Glomerular visceral epithelial cell (primary cell): ENCODE measurements around the gene NSUN7.
"Not testable (repeated sequence)": the region's sequence is repeated elsewhere in the genome, so short reads cannot be mapped to it uniquely, and the experiment has no call there.

Source experiments
- DNase-seq: peaks from one replicate; pipeline ENCODE4 v3.0.0-alpha.2; 2016; ENCODE audit errors: extremely low spot score

NSUN7 gene

GRCh38 chr4:40817157-40817556 is 67.4 kb downstream of the NSUN7 start:
- not testable (repeated sequence) for DNase-seq

DNA sequence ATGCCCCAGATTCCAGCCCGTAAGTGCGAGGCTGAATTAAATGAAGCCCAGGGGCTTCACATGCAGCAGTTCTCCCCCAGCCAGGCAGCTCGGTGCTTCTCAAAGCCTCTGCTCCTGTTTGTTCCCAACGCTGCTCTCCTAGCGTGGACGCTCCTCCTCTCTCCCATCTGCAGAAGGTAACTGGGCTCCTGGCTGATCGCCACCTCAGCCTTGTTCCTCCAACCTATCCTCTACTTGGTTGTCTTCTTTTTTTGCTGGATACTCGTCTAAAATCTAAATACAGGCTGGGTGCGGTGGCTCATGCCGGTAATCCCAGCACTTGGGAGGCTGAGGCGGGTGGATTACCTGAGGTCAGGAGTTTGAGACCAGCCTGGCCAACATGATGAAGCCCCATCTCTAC is 70.3 kb downstream of the NSUN7 start:
- DNase-seq, result no peak

- DNase-seq, result no peak
These were observed 72.8 kb downstream of the NSUN7 start for GRCh38 chr4:40822420-40823166.

DNA sequence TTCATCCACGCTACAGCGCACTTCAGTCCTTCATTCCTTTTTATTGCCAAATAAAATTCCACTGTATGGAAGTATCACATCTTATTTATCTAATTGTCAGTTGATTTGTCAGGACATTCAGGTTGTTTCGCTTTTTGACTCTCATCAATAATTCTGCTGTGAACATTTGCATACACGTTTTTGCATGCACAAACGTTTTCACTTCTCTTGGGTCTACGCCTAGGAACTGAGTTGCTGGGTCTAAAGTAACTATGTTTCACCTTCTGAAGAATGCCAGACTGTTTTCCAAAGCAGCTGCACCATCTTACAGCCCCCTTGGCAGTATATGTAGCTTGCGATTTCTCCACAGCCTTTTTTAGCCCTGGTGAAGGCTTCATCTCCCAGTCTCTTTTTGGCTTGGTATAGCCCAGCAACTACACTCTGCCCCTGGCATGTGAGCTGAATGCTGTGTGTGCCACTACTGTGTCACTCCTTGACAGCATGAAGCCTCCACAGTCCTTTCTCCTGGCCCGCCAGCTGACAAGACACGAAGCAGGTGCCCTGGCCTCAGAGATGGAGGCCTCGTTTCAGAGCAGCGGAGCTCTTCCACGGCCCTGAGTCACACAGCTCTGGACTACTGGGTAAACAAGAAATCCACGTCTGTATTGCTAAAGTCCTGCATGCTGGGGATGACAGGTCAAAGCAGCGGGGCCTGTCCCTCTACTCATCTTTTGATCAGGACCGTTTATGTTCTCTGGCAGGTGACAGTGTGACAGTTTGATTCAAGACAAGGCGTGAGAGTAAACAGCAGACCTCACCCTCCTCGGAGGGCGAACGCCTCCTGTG is 75.5 kb downstream of the NSUN7 start:
- DNase-seq, result no peak

- no peak for DNase-seq
These were observed 77.1 kb downstream of the NSUN7 start for GRCh38 chr4:40826821-40827220.

- no peak for DNase-seq
These were observed 78.0 kb downstream of the NSUN7 start for GRCh38 chr4:40827758-40828157.

DNA sequence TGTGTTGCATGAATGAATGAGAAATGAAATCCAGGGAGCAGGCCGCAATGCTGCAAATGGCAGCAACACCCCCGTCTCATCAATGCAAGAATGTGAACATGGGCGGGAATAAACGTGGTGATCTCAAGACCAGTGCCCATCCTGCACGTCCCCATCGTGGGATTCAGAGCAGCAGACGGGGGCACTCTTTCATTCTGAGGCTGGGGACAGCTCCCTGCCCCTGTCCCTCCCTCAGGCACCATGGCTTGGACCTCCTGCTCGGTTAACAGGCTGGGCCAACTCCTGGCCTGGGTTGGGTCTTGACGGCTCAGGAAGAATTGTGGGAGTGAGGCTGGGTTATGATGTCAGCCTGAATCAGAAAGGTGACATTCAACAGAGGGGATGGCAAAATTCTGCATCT is 78.9 kb downstream of the NSUN7 start:
- DNase-seq, result no peak

- no peak for DNase-seq
These were observed 79.8 kb downstream of the NSUN7 start for GRCh38 chr4:40829586-40829985.

- no peak for DNase-seq
These were observed 81.6 kb downstream of the NSUN7 start for GRCh38 chr4:40831146-40831907.

GRCh38 chr4:40832175-40832574 is 82.4 kb downstream of the NSUN7 start:
- no peak for DNase-seq

DNA sequence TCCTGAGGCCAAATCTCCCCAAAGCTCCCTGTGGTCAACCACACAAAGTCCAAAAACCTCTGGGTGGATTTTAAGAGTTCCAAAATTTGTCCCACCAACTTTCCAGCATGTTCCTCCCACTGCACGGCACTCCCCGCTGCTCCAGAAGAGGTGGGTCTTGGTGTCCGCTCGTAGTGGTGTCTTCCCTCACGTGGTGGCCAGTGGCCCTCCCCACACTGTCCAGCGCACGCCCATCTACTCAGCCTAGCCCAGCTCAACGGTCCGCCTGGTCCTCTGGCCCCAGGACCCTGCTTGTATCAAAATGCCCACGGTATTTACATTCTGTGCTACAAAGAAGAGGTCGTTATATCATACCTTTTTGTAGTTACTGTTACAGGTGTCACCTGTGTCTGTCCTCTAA is 83.5 kb downstream of the NSUN7 start:
- DNase-seq, result no peak

DNA sequence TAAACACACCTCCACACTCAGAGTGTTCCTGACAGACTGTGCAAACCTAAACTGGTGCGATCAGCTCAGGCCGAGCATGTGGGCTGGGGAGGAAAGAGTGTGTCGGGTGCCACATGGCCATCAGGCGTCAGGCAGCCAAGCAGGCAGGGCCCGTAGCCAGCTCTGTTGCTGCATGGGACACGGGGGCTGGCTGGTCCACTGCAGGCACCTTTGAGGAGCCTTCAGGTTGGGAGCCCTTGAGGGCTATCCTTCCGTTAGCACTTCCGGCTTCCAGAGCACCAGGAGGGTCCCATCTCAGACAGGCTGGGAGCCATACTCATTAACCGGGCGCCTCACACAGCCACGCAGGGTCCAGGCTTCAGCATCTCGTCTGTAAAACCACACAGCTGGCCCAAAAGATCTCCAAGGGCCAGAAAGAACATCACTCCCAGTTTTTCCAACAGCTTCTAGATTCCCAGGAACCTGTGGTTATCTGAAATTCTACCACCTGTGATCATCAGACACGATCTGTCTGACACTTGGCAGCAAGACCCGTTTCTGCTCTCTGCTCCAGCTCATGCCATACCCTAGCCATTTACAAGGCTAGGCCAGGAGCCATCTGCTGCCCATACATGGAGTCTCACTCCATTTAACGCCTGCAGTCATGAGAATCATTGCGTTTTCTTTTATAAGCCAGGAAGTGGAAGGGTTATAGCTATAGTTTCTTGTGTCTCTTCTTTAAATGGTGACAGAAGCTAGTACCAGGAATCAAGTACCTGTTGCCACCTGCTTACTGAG is 87.5 kb downstream of the NSUN7 start:
- no peak for DNase-seq

DNA sequence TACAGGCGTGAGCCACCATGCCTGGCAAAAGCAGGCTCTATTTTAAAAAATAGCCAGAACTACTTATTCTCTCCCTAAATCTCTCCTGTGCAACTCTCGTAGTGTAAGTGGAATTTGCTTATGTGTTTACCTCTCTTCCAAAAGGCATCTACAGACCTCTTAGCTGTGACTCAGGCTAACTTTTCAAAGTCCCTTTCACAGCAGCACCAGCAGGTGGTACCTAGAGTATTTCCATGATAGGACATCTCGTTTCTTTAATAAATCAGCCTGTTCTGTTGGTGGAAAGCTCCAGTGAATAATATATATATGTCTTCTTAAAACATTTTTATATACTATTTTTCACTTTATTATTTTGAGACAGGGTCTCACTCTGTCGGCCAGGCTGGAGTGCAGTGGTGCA is 89.0 kb downstream of the NSUN7 start:
- no peak for DNase-seq

DNA sequence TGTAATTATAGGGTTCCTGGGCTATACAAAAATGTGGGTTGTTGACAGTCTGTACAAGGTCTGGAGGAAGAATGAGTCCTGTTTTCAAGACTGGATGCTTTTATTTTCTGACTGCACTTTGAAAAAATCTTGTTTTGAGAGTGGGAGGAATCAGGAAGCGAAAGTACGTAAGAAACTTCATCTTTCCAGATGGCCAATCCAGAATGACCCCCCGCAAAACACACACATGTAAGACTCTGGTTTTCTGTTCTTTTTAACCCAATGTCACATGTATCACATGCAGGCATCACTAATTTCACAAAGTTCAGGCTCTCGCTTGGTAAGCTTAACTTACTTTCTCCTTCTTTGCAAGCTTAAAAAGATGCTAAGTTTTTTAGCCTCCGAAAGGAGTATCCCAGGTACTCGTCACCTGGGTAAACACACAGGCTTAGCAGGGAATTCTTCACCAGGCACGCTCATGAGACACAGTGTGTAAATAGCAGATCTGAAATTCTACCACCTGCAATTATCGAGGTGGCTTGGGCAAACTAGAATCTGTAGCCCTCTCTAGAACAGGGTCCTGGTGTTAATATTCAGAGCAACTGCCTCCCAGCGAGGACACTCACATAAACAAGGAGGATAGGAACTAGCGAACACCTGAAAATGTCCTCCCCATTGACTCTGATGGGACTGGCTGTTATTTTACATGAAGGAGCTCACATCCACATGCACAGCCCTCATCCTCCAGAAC is 90.7 kb downstream of the NSUN7 start:
- no peak for DNase-seq

GRCh38 chr4:40840985-40841571 is 91.3 kb downstream of the NSUN7 start:
- peak; percentile 88 for DNase-seq

DNA sequence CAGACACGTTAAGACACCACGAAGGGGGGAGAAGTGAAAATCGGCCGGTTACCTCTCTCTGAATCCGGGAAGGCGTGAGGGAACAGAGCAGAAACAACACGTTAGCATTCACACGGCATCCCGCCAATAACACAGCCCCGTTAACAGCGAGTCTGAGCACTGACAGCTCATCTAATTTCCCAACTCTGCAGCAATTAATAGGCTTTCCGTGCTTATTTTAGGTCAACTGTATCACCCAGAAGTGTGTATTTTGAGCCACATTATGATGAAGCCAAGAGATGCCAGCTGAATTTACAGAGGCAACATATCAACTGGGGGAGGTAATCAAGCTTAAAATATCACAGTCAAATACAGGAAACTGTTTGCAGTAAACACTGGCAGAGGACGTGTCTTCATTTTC is 92.6 kb downstream of the NSUN7 start:
- no peak for DNase-seq

DNA sequence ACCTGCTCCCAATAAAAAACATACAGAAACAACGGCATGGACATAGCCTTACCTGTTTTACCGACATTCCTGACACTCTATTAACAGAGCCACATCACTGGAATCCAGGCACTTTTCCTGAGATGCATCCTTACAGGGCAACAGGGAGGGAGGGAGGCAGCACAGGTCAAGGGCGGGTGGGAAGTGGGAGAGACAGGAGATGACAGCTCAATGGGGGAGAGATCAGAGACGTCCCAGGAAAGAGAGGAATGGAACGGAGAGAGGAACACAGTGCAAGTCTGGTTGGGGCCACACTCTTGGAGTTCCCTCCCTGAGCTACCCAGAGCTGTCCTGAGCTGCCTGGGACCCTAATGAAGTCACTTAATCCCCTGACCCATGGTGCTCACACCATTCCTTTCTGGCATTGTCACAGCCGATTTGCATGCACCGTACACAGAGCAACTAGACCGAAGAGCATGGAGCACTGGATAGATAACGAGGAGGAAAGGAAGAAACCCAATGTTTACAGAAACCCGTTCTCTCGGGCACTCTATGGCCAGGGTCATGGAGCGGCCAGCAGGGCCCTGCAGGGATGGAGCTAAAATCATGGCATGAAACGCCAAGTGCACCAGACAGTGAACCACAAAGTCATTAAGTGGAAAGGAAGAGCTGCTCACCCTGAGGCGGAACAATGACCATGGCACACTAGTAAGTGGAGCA is 93.1 kb downstream of the NSUN7 start:
- DNase-seq, result no peak

DNA sequence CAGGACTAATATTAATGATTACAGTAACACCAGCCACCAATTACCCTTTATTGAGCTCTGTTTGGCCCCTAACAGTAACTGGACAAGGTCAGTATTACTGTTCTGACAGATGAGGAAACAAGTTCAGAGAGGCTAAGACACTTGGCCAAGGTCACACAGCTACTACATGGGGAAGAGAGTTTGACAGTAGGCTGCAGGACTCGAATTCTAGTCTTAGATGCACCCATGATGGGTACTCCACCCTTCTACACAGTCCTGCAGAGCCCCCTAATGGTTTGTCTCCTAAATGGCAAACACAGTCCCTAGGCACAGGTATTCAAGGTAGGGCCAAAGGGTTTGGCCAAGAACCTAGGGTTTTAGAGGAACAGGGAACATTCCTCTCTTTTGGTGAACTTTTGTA is 93.9 kb downstream of the NSUN7 start:
- no peak for DNase-seq

DNA sequence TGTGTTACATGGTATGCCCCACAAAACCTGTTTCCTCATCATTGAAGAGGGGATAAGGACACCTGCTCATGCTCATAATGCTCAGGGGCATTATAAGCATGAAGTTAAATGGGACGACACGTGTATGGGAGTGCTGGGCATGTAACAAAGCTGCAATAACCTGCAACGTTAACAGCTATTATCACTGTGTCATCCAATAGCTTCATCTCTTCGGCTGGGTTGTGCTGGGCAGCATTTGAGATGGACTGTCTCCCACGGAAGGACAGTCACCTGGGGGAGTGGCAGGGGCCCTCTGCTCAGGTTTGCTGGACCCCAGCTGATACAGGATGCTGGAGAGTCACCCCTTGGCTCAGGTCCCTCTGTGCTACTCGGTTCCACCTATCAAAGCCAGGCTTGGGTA is 94.5 kb downstream of the NSUN7 start:
- DNase-seq, result no peak
